KG1 (cell line): ENCODE results near the gene GARRE1.
"Not testable (repeated sequence)": the region's sequence is repeated elsewhere in the genome, so short reads cannot be mapped to it uniquely, and the experiment has no call there.

Source experiments
- DNase-seq: peaks from one replicate; lab custom pipeline; 2025; lab: John Stamatoyannopoulos, UW

The GARRE1 gene

GRCh38 chr19:34230820-34231219, 23.5 kb upstream of the GARRE1 start:
- DNase-seq: no peak

- DNase-seq: no peak
These were observed 22.9 kb upstream of the GARRE1 start for GRCh38 chr19:34231439-34231838.

DNA sequence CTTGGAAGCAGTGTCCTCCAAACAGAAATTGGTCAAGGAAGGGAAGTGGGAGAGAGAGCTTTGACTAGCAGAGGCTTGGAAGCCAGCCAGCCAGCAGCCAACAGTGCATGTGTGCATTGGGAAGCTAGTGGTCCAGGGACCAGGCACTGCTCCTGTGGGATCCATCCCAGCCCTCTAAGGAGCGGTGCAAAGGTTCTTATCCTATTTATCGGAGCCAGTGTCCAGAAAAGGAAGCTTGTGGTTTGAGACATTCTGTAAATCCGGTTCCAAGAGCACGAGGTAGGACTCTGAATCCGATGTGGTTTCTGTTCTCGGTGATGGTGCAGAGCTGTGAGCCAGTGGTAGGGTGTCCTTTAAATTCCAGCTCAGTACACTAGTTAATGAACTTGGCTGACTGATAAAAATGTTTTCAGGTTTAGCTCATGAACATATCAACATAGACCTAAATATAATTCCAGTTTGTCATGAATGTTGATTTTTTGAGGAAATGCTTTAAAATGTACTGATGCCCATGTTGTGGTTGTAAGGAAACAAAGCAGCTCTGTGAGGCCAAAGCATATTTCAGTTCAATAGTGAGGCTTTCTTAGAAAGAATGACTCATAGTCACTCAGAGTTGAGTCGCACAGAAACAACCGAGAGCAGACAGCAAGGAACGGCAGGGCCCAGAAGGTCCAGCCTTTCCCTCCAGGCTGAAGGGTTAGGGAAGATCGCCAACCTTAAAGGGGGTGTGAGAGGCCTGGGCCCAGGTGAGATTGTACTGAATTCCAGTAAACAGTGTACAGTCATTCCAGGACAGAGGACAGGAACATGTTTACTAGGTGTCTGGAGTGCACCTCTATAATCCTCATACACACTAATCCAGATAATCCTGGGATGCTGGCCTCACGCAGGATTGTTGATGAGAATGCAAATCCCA, 21.5 kb upstream of the GARRE1 start:
- no peak for DNase-seq

GRCh38 chr19:34235425-34235940, 18.9 kb upstream of the GARRE1 start:
- DNase-seq: no peak

- no peak for DNase-seq
These were observed 18.0 kb upstream of the GARRE1 start for GRCh38 chr19:34236035-34236987.

GRCh38 chr19:34237283-34237682, 17.1 kb upstream of the GARRE1 start:
- no peak for DNase-seq

GRCh38 chr19:34237939-34238338, 16.4 kb upstream of the GARRE1 start:
- no peak for DNase-seq

- no peak for DNase-seq
These were observed 12.6 kb upstream of the GARRE1 start for GRCh38 chr19:34241513-34242337.

GRCh38 chr19:34243138-34243875, 11.0 kb upstream of the GARRE1 start:
- not testable (repeated sequence) for DNase-seq

GRCh38 chr19:34243876-34244578, 10.3 kb upstream of the GARRE1 start:
- DNase-seq: no peak

GRCh38 chr19:34244611-34245299, 9.6 kb upstream of the GARRE1 start:
- DNase-seq: no peak

GRCh38 chr19:34246340-34246739, 8.0 kb upstream of the GARRE1 start:
- no peak for DNase-seq

GRCh38 chr19:34248941-34249340, 5.4 kb upstream of the GARRE1 start:
- DNase-seq: no peak

DNA sequence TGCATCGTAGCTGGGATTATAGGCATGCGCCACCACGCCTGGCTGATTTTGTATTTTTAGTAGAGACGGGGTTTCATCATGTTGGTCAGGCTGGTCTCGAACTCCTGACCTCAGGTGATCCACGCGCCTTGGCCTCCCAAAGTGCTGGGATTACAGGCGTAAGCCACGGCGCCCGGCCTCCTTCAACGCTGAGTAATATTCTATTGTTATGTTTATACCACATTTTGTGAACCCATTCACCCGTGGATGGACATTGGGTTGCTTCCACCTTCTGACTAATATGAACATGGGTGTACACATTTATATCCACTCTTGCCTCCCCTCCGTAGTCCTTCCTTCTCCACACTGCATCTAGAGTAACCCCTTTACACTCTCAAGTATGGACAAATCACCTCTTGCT, 1.2 kb upstream of the GARRE1 start:
- not testable (repeated sequence) for DNase-seq

DNA sequence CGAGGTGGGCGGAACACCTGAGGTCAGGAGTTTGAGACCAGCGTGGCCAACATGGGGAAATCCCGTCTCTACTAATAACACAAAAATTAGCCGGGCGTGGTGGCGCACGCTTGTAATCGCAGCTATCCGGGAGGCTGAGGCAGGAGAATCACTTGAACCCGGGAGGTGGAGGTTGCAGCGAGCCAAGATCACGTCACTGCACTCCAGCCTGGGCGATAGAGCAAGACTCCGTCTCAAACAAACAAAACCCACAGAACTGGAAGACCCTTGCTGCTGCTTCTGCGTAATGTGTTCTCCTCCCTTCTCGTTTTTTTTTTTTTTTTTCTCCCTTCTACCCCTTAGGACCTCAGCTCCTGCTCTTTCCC, 691 bp upstream of the GARRE1 start:
- DNase-seq: not testable (repeated sequence)

- no peak for DNase-seq
These were observed 511 bp downstream of the GARRE1 start for GRCh38 chr19:34254698-34255432.

- DNase-seq: no peak
These were observed 1.2 kb downstream of the GARRE1 start for GRCh38 chr19:34255546-34255945.

DNA sequence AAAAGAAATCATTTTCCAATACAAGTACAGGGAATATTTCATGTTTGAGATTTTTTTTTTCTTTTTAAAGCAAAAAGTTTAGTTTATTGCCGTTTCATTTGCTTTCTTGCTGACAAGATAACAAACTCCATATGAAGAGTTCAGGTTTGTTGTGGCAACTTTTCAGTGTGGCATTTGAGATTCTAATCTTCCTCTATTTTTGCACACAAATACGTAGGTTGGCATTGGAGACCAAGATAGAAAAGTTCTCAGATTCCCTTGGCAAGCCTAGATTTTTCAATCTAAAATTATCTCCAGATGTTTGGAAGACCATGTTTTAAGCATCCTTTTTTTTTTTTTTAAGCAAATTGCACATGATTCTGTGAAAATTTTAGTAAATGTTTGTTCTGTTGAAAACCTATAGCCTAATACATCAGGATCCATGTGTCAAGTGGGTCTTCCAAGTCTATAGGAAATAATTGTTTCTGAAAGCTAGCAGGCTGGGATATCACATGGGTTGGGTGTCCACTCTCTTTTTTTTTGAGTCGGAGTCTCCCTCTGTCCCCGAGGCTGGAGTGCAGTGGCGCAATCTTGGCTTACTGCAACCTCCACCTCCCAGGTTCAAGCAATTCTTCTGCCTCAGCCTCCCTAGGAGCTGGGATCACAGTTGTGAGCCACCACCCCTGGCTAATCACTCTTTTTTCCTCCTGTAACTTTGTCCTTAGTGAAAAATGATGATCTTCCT, 2.6 kb downstream of the GARRE1 start:
- DNase-seq: no peak
